Measurements from ENCODE around the gene CD38.

CD38 gene

DNA sequence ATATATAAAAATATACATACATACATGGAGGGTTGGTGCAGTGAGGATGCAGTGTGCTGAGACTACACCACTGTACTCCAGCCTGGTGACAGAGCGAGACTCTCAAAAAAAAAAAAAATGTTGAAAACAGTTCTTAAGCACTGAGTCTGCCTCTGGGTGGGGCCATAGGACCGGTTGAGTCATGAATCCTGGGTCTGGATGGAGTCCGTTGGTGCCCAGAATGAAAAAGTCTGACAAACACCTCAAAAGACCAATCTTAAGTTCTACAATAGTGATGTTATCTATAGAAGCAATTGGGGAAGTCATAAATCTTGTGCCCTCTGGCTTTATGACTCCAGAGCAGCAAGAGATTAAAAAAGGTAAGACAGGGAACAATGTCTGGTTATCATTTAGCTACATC is 90.0 kb downstream of the CD38 start:
- DNase-seq (ENCODE audit: low read depth), result no peak

GRCh38 chr4:15868826-15869413 is 90.8 kb downstream of the CD38 start:
- no peak for DNase-seq (ENCODE audit: low read depth)

GRCh38 chr4:15870079-15870478 is 92.0 kb downstream of the CD38 start:
- DNase-seq (ENCODE audit: low read depth), result no peak

DNA sequence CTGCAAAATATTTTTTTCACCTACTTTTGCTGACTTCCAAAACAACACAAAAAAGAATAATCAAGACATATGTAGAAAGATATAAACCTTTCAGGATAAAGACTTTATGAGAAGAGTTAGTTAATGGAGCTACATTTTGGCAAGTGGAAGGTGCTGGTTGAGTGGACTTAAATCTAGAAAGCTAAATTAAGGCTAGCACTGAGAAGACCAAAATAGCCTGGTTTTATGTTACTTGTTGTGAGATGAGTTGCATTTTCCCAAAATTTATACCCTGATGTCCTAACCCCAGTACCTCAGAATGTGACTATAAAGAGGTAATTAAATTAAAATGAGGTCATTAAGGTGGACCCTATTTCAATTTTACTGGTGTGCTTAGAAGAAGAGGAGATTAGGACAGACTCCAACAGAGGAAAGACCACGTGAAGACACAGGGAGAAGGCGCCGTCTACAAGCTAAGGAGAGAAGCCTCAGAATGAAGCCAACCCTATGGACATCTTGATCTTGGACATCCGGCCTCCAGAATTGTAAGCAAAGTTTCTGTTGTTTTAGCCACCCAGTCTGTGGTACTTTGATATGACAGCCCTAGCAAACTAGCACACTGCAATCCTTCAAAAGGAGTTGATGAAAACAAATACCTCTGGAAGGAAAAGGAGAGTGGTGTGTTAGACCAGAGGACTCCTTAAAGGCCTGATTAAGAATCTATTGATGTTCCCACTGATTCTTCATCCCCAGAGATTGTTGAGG is 93.0 kb downstream of the CD38 start:
- DNase-seq (ENCODE audit: low read depth), result no peak

DNA sequence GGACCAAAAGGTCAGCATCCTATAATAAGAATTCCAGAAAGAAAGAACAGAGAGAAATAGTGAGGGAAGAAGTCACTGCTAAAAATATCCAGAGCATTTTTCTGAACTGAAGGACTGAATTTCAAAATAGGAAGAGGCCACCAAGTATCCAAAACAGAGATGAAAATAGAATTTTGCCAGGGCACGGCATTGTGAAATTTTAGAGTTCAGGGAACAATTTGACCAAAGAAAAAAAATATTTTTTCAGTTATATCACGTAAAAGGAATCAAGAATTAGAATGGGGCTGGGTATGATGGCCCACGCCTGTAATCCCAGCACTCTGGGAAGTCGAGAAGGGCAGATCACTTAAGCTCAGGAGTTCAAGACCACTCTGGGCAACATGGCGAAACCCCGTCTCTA is 95.0 kb downstream of the CD38 start:
- no peak for DNase-seq (ENCODE audit: low read depth)

- DNase-seq (ENCODE audit: low read depth), result no peak
Observed at GRCh38 chr4:15874671-15875070, 96.5 kb downstream of the CD38 start.

DNA sequence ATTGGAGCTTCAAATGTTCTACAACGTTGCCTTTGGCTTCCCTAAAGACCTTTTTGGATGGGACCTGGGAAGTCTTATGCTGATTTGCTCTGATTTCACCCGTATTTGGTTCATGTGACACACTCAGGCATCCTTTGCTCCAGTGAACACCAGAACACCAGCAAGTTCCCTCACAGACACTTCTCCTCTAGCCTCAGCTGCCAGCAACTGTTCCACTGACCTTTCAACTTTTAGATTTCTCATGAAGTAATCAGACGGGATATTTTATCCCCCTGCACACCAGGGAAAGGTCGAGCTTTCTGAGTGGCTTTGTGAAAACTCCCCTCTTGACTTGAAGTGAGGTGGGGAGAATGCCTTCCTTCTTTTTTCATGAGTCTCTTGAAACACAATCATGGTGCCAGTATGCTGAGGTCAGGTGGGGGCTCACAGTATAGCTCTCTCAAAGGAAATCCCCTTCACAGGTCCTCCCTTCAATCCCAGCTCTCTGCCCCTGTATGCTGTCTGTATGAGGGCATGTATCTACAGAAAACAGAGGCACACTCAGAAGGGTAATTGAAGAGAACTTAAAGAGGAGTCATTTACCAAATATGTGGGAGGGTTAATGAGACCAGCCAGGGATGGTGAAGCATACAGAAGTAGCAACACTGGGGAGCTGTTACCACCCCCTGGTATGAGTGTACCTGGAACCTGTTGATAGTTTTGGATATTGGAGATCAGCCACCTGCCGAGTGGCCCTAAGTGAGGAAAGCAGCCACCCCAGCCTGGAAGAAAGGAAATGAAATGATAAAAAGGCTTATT is 97.7 kb downstream of the CD38 start:
- no peak for DNase-seq (ENCODE audit: low read depth)

GRCh38 chr4:15878011-15878410 is 99.9 kb downstream of the CD38 start:
- DNase-seq (ENCODE audit: low read depth), result no peak

GRCh38 chr4:15881820-15882219 is 103.7 kb downstream of the CD38 start:
- no peak for DNase-seq (ENCODE audit: low read depth)

DNA sequence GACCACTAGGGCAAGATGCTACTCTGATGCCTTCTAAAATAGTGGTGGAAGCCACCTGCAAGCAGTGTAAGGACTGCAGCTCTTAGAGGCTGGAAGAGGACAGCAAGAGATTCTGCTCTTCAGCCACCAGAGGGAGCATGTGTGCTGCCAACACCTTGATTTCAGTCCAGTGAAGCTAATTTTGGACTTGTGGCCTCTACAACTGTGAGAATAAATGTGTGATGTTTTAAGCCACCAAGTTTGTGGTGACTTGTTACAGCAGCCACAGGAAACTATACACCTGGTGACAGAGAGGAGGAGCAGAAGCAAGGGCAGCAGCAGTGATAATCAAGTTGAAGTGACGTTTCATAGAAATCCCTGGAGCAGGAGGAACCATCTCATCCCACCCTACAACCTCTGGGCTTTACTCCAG is 104.6 kb downstream of the CD38 start:
- DNase-seq (ENCODE audit: low read depth), result peak; percentile 66

DNA sequence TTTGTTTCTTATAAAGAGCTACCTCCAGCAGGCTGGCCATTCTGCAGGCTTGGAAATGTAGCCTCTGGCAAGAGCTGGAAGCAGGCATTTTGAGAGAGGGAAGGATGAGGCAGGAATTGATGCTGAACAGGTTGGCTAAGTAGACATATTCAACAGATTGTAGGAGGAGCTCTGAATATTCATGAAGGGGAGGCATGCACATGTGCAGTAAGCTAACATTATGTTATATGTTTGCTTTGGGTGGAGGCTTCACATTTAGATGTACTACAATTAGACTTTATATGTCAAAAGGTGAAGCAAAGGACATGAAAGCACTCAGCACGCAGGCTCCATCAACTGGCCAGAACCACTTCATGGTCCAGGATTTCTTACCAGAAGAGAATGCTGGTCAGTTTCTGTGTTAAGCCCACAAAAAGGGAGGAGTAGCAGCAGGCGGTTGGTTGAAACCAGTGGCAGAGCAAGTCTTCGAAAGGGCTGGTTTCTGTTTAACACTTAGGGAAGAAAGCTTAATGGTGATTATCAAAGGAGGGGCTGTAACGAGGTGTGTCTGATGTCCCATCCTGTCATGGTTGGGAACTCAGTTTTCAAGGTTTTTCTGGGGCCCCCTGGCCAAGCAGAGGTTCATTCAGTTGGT is 105.6 kb downstream of the CD38 start:
- DNase-seq (ENCODE audit: low read depth), result no peak

DNA sequence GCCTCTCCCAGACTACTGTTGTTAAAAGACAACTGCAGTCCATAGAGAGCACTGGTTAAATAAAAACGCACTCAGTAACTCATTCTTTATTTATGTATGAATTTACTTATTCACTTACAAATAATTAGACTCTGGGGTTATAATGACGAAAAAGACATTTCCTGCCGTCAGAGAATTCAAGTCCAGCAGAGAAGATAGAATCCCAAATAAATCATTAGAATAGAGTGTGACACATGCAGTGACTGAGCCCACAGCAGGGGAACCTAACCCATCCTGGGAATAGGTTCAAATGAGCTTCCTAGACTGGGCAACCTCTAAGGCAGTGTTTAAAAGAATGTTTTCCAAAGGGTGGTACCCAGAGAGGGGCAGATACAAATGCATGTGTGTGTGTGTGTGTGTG is 106.5 kb downstream of the CD38 start:
- DNase-seq (ENCODE audit: low read depth), result no peak

DNA sequence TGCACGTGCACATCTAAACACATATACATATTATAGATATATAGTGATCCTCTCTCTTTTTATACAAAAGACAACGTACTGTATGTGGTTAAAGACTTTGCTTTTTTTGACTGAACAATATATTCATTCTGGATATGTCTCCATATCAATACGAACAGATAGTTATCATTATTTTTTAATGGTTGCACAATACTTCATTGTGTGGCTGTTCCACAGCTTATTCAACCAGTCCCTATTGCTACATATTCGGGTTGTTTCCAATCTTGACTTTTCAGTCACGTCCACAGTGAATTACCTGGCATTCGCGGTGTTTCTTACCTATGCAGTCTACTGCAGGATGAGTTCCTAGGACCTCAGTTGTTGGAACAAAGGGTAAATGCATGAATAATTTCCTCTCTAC is 107.3 kb downstream of the CD38 start:
- DNase-seq (ENCODE audit: low read depth), result no peak

DNA sequence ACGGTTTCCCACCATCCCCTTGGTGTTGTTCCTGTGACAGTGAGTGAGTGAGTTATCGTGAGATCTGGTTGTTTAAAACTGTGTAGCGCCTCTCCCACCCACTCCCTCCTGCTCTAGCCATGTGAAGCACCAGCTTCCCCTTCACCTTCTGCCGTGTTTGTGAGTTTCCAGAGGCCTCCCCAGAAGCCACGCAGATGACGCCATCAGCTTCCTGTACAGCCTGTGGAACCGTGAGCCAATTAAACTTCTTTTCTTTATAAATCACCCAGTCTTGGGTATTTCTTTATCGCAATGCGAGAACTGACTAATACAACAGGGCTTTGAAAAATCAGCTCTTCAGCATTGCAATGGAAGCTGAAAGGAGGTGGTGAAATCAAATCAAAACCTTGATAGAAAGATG is 110.4 kb downstream of the CD38 start:
- no peak for DNase-seq (ENCODE audit: low read depth)

DNA sequence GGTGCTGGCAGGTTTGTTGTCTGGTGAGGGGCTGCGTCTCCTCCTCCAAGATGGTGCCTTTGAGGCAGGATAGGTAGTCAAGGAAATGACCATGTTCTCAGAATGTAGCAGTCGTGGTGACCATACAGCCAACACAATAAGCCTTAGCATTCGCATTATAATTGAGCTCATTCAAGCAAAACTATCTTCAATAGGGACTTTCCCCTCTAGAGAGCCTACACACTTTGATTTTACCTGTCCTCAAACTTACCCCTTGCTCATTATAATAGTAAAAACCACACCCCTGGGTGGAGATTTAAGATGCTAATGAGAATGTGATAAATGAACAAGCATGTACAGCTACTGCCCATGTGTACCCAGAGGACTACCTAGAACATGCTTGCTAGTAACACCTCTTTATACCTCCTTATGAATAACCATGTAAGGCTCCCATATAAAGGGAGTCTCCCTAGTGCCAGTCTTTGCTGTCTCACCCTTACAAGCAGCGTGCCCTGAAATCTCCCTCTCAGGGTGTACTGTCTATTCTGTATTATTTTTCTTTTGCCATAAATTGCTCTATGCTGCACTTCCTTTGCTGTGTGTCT is 112.2 kb downstream of the CD38 start:
- DNase-seq (ENCODE audit: low read depth), result no peak

DNA sequence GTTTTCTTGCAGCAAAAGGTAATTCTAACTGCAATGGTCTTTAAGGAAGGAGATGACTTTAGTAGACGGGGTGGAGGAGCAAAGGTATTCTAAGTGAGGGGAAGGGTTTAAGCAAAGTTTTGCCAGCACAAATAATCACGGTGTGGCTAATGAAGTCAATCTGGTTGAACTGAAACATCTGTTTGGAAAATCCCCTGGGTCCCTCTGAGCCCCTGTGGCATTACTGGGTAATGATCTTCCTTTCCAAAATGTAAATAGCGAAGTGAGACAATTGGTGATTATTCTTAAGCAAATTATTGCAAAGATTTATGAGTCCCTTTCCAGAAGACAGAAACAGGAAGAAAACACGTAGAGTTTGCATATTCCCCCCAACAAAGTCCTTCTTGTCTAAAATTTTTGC is 113.2 kb downstream of the CD38 start:
- no peak for DNase-seq (ENCODE audit: low read depth)

- DNase-seq (ENCODE audit: low read depth), result peak; percentile 72
Observed at GRCh38 chr4:15893962-15894361, 115.8 kb downstream of the CD38 start.

DNA sequence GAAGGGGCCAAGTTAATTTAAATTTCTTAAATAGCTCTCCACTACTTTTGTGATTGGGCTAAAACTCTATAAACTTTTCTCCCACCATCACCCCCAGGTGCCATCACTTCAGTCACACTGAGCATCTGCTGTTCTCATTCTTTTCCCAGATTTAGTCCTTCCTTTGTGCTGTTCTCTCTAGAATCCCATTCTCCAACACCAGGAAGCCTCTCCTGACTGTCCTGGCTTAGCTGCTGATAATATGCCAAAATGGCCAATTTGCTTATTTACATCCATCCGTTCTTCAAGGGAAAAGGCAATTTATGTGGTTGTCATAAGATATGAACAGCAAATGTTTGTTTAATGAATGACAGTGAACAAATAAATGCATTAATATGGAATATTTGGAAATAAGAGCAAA is 116.3 kb downstream of the CD38 start:
- no peak for DNase-seq (ENCODE audit: low read depth)

DNA sequence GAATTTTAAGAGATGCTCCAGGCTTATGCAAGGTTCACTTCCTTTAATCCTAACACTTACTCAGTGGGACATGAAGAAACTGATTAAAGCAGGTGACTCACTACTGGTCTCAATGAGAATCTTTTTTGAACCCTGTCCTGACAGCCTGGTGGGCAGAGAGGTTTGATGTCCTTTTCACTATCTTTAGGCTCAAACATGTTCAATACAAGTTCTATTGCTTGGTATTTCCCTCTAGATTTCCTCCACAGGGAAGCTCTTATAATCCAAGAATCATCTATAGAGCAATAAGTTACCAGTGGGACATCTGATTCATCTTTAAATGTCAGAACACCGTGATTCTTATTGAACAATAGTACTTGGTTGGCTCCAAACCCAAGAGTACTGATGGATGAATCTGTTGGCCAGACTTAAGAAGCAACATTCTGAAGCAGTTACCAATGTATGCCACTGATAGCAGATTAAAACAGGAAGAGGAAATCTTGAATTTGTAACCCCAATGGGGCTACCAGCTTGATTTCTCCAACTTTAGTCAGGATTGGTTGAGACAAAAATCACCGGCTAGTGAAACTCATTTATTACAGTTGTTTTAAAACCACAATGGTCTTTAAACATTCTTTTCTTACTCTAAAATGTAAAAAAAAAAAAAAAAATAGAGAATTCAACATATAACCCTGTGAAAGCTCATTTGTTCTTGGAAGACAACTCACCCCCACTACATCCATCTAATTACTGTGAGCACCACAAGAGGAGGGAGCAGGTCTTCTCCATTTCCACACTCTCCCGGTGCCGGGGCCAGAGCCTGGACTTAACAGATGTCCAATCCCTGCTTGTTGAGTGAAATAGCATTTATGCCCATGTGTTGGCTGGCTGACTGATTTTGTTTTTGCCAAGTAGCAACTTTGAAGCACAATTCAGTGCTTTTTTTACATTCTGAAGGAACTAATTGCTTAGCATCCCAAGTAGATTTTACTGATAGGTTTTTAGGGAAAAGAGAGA is 117.1 kb downstream of the CD38 start:
- DNase-seq (ENCODE audit: low read depth), result no peak

GRCh38 chr4:15897577-15897976 is 119.4 kb downstream of the CD38 start:
- no peak for DNase-seq (ENCODE audit: low read depth)

- no peak for DNase-seq (ENCODE audit: low read depth)
Observed at GRCh38 chr4:15898902-15899301, 120.8 kb downstream of the CD38 start.
